GM18861 (cell line): ENCODE results near the gene CREM.
"Not testable (repeated sequence)": the region's sequence is repeated elsewhere in the genome, so short reads cannot be mapped to it uniquely, and the experiment has no call there.

Experiments
- ATAC-seq: cut with Tn5 transposase; IDR thresholded peaks from one replicate; pipeline ENCODE4 v1.9.1; 2021; ENCODE audit not compliant: unreplicated experiment

Gene CREM

GRCh38 chr10:35126530-35127288 lies at the start of gene CREM:
CREM (plus strand) TSS chr10:35126846; CDS start chr10:35137836, 10,990 bp downstream.
- ATAC-seq = peak; percentile 80

- no peak for ATAC-seq
Measured at GRCh38 chr10:35079265-35079664, 47.4 kb upstream of the CREM start.

GRCh38 chr10:35079763-35080162 lies 46.9 kb upstream of the CREM start:
- no peak for ATAC-seq

- not testable (repeated sequence) for ATAC-seq
Measured at GRCh38 chr10:35080261-35080660, 46.4 kb upstream of the CREM start.

- no peak for ATAC-seq
Measured at GRCh38 chr10:35083242-35083641, 43.4 kb upstream of the CREM start.

GRCh38 chr10:35089611-35090161 lies 37.0 kb upstream of the CREM start:
- peak; percentile 33 for ATAC-seq

- ATAC-seq = peak; percentile 82
Measured at GRCh38 chr10:35090162-35090954, 36.3 kb upstream of the CREM start, which contains the start of gene CUL2. CUL2 (minus strand) TSS chr10:35090341; CDS start chr10:35071317, 19,024 bp downstream.

- no peak for ATAC-seq
Measured at GRCh38 chr10:35091994-35092790, 34.5 kb upstream of the CREM start.

- no peak for ATAC-seq
Measured at GRCh38 chr10:35092851-35093250, 33.8 kb upstream of the CREM start.

- ATAC-seq = no peak
Measured at GRCh38 chr10:35096312-35096711, 30.3 kb upstream of the CREM start.

GRCh38 chr10:35097510-35097909 lies 29.1 kb upstream of the CREM start:
- ATAC-seq = no peak

- no peak for ATAC-seq
Measured at GRCh38 chr10:35103882-35104281, 22.8 kb upstream of the CREM start.

- ATAC-seq = no peak
Measured at GRCh38 chr10:35112571-35112970, 14.1 kb upstream of the CREM start.

GRCh38 chr10:35119378-35119777 lies 7.3 kb upstream of the CREM start:
- no peak for ATAC-seq

GRCh38 chr10:35124540-35124939 lies 2.1 kb upstream of the CREM start:
- no peak for ATAC-seq

- ATAC-seq = no peak
Measured at GRCh38 chr10:35126062-35126529, 550 bp upstream of the CREM start.

GRCh38 chr10:35127289-35127891 lies 744 bp downstream of the CREM start:
- no peak for ATAC-seq

GRCh38 chr10:35129185-35129674 lies 2.6 kb downstream of the CREM start:
- ATAC-seq = no peak

GRCh38 chr10:35130663-35131062 lies 4.0 kb downstream of the CREM start:
- ATAC-seq = no peak

- no peak for ATAC-seq
Measured at GRCh38 chr10:35132727-35133126, 6.1 kb downstream of the CREM start.
